HEK293 (cell line): Measurements from ENCODE around the gene REG3G.

Source experiments
- CTCF ChIA-PET: fragments of 350-600 bp; formaldehyde crosslinking; extraction: SDS; loops from one replicate; lab custom pipeline; 2021; ENCODE audit warnings: antibody characterized with exemption; lab: Yijun Ruan, JAX
- POLR2A ChIA-PET: fragments of 300-600 bp; formaldehyde crosslinking; extraction: SDS; loops from one replicate; lab custom pipeline; 2020; ENCODE audit warnings: antibody characterized with exemption, inconsistent platforms; lab: Yijun Ruan, JAX
- H3K27ac ChIP-seq: fragments of 200-500 bp; sonication (Bioruptor generic); 2 replicates; pipeline ENCODE4 v1.5.1; 2014; ENCODE audit warnings: low read depth, low read length, control low read depth, inconsistent platforms; ENCODE audit errors: extremely low read depth
- H3K36me3 ChIP-seq, 2 experiments: fragments of 200-500 bp in 1 of 2; sonication (Bioruptor generic) in 1 of 2; 1 replicate in 1 of 2; 2 replicates in 1 of 2; pipeline ENCODE4 v1.5.1; 2014 to 2017; ENCODE audit warnings: inconsistent platforms in 2 of 2, low read length in 2 of 2; ENCODE audit not compliant: control insufficient read depth in 2 of 2, insufficient read depth in 1 of 2
- H3K4me1 ChIP-seq: fragments of 200-500 bp; sonication (Bioruptor generic); 2 replicates; pipeline ENCODE4 v1.5.1; 2014; ENCODE audit warnings: mild to moderate bottlenecking, low read length, inconsistent platforms; ENCODE audit not compliant: control insufficient read depth, insufficient read depth
- H3K4me3 ChIP-seq: 2 replicates; pipeline ENCODE4 v1.5.1; 2011; ENCODE audit warnings: low read depth, mild to moderate bottlenecking, control low read depth, low read length, moderate library complexity
- H3K9me3 ChIP-seq: fragments of 200-500 bp; sonication (Bioruptor generic); 2 replicates; pipeline ENCODE4 v1.5.1; 2014; ENCODE audit warnings: low read depth, low read length, inconsistent platforms; ENCODE audit not compliant: control insufficient read depth, insufficient read depth
- GLI2 ChIP-seq: fragments of 450-650 bp; formaldehyde crosslinking; IDR thresholded peaks from 2 replicates; pipeline ENCODE4; 2017; ENCODE audit warnings: missing biosample characterization, missing genetic modification characterization, low read depth, borderline replicate concordance
- ZNF791 ChIP-seq: fragments of 450-650 bp; formaldehyde crosslinking; IDR thresholded peaks from 2 replicates; pipeline ENCODE4 v1.5.1; 2016; ENCODE audit warnings: missing biosample characterization, missing genetic modification characterization

REG3G gene

DNA sequence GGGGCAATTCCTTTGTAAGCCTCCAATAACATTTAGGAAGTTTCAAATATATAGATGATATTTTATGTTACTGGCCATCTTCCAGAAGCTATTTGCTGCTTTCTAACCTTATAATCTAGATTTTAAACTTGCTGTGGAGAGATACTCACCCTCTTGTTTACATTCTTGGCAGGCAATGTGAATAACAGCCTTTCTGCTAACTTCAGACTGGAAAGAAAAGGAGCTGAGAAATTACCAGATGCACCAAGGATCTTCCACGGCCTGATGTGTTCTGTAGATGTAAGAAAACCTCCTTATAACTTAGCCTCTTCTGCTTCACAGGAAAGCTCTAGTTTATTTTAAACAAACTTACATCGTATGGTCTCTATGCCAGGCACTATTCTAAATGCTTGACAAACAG lies 45.6 kb downstream of the REG3G start:
- CTCF ChIA-PET: no interaction called here
- POLR2A ChIA-PET: no interaction called here
- no peak overlapping the region for H3K4me3 ChIP-seq
- H3K36me3 ChIP-seq: no peaks in the 10 kb centered on the region
- H3K4me1 ChIP-seq: no peaks in the 10 kb centered on the region
- TF ChIP-seq ZNF791 (tag by site-specific recombination) (no peak), GLI2 (tag by site-specific recombination) (no peak)
- H3K9me3 ChIP-seq: no peaks in the 10 kb centered on the region
- H3K27ac ChIP-seq: no peak overlapping the region
